Prostate gland (tissue), 2 donors: Measurements from ENCODE around the gene CDH7. TPM values are rescaled to one million over a fixed set of nuclear protein-coding genes. Genes with fewer than 3 reads are reported as not detected.

ENCODE experiments used
- DNase-seq: peaks from one replicate; pipeline ENCODE4 v3.0.0-alpha.2; 2019; ENCODE audit warnings: low spot score
- H3K27ac ChIP-seq, 2 donors: fragments of 200-600 bp; sonication (generic); 2 replicates each; pipeline ENCODE4 v1.5.1; 2017 to 2019
- H3K27me3 ChIP-seq: fragments of 200-600 bp; sonication (generic); replicated peaks from 2 replicates; pipeline ENCODE4 v1.5.1; 2019; ENCODE audit not compliant: insufficient read depth
- H3K36me3 ChIP-seq, 2 donors: fragments of 200-600 bp; sonication (generic); 1 replicate in 1 of 2; 2 replicates in 1 of 2; pipeline versions ENCODE4 v1.5.1 to v1.8.1; 2017 to 2019
- H3K4me1 ChIP-seq: fragments of 200-600 bp; sonication (generic); replicated peaks from 2 replicates; pipeline ENCODE4 v1.5.1; 2019
- H3K4me3 ChIP-seq, 2 donors: fragments of 200-600 bp; sonication (generic); 2 replicates each; pipeline ENCODE4 v1.5.1; 2017 to 2019
- H3K9me3 ChIP-seq: fragments of 200-600 bp; sonication (generic); 2 replicates; pipeline ENCODE4 v1.5.1; 2017
- CTCF ChIP-seq, 4 experiments: fragments of 200-600 bp in 2 of 4; fragments of 450-650 bp in 2 of 4; sonication (generic) in 2 of 4; IDR thresholded peaks; 1 replicate in 3 of 4; 2 replicates in 1 of 4; pipeline ENCODE4 v1.5.1; 2016 to 2019; ENCODE audit warnings: antibody characterized with exemption in 4 of 4, mild to moderate bottlenecking in 2 of 4, moderate library complexity in 2 of 4
- POLR2A ChIP-seq: fragments of 450-650 bp; IDR thresholded peaks from one replicate; pipeline ENCODE4 v1.6.1; 2016; ENCODE audit warnings: antibody characterized with exemption, mild to moderate bottlenecking
- POLR2AphosphoS5 ChIP-seq: sonication (generic); formaldehyde crosslinking; IDR thresholded peaks from one replicate; pipeline ENCODE4 v1.6.1; 2017; ENCODE audit warnings: antibody characterized with exemption
- WGBS: methylation state at CpG from one replicate; pipeline ENCODE4 v1.1.5; 2018; 5-methylcytosine and 5-hydroxymethylcytosine counted together
- intact Hi-C: fragments of 100-400 bp; cut with DNase I; formaldehyde crosslinking; loops from one replicate; pipeline ENCODE4 v1.14.2; 2022
- total RNA-seq, 2 donors: library from RNA; depleted of rRNA; stranded (reverse); fragments of >200 nt; gene quantifications; one replicate each; pipeline ENCODE4 v1.1.0, GENCODE V29; 2016

Gene CDH7
- total RNA-seq, 2 donors from 2014 or later = 1.0 TPM

GRCh38 chr18:65762556-65762955 is 11.7 kb downstream of the CDH7 start:
- Histone ChIP-seq H3K4me1 (no peaks in the 10 kb centered on the region), H3K36me3 (no peaks in the 10 kb centered on the region), H3K27me3 (no peaks in the 10 kb centered on the region), H3K4me3 (no peak overlapping the region), H3K27ac (no peak overlapping the region), H3K9me3 (no peaks in the 10 kb centered on the region)
- no peak for DNase-seq
- 18% methylated on average over 2 of the region's 2 CpGs for whole genome bisulfite sequencing
- no peak for TF ChIP-seq POLR2AphosphoS5
- TF ChIP-seq CTCF (IDR thresholded peaks at IDR 0.05) = no peak
- TF ChIP-seq POLR2A = no peak
- intact Hi-C loops = no loop called here

GRCh38 chr18:65767406-65767805 is 16.6 kb downstream of the CDH7 start:
- intact Hi-C loops = no loop called here
- DNase-seq = no peak
- WGBS = 55% methylated on average over 2 of the region's 2 CpGs
- no peaks in the 10 kb centered on the region for H3K4me1 ChIP-seq
- no peak overlapping the region for H3K27ac ChIP-seq
- H3K36me3 ChIP-seq = no peaks in the 10 kb centered on the region
- TF ChIP-seq CTCF (IDR thresholded peaks at IDR 0.05) (no peak), POLR2A (no peak), POLR2AphosphoS5 (no peak)
- no peak overlapping the region for H3K4me3 ChIP-seq
- no peaks in the 10 kb centered on the region for H3K9me3 ChIP-seq
- H3K27me3 ChIP-seq = no peaks in the 10 kb centered on the region

- TF ChIP-seq POLR2AphosphoS5 (no peak), CTCF (IDR thresholded peaks at IDR 0.05) (no peak), POLR2A (no peak)
- Histone ChIP-seq H3K9me3 (no peaks in the 10 kb centered on the region), H3K27ac (no peak overlapping the region), H3K4me3 (no peak overlapping the region), H3K4me1 (no peaks in the 10 kb centered on the region), H3K27me3 (no peaks in the 10 kb centered on the region), H3K36me3 (no peaks in the 10 kb centered on the region)
- no peak for DNase-seq
- 89% methylated on average over 15 of the region's 15 CpGs for WGBS
- intact Hi-C loops = no loop called here
These were observed 17.4 kb downstream of the CDH7 start for GRCh38 chr18:65768120-65768778.

GRCh38 chr18:65769652-65770051 is 18.8 kb downstream of the CDH7 start:
- no peaks in the 10 kb centered on the region for H3K27me3 ChIP-seq
- 98% methylated on average over 4 of the region's 4 CpGs for WGBS
- H3K4me3 ChIP-seq = no peak overlapping the region
- TF ChIP-seq POLR2AphosphoS5 = no peak
- TF ChIP-seq POLR2A = no peak
- no peak for TF ChIP-seq CTCF (IDR thresholded peaks at IDR 0.05)
- H3K36me3 ChIP-seq = no peaks in the 10 kb centered on the region
- H3K9me3 ChIP-seq = no peaks in the 10 kb centered on the region
- H3K27ac ChIP-seq = no peak overlapping the region
- intact Hi-C loops = no loop called here
- DNase-seq = no peak
- no peaks in the 10 kb centered on the region for H3K4me1 ChIP-seq

- H3K36me3 ChIP-seq = no peaks in the 10 kb centered on the region
- intact Hi-C loops = no loop called here
- no peak overlapping the region for H3K27ac ChIP-seq
- H3K27me3 ChIP-seq = no peaks in the 10 kb centered on the region
- H3K4me3 ChIP-seq = no peak overlapping the region
- H3K9me3 ChIP-seq = no peaks in the 10 kb centered on the region
- H3K4me1 ChIP-seq = no peaks in the 10 kb centered on the region
- no peak for TF ChIP-seq CTCF (IDR thresholded peaks at IDR 0.05)
- no peak for TF ChIP-seq POLR2AphosphoS5
- no peak for TF ChIP-seq POLR2A
- no peak for DNase-seq
- WGBS = 16% methylated on average over 2 of the region's 2 CpGs
These were observed 35.7 kb downstream of the CDH7 start for GRCh38 chr18:65786474-65786873.
